ENCODE measurements around the gene NOL11. TPM values are rescaled to one million over a fixed set of nuclear protein-coding genes. Genes with fewer than 3 reads are reported as not detected.
A peak's percentile ranks its signal among the peaks of the same experiment; 100 is the strongest.
"Not testable (repeated sequence)": the region's sequence is repeated elsewhere in the genome, so short reads cannot be mapped to it uniquely, and the experiment has no call there.

Gene NOL11
- total and polyA plus RNA-seq, 12 donors: 21.7 to 44.8 (median 24.7) TPM

DNA sequence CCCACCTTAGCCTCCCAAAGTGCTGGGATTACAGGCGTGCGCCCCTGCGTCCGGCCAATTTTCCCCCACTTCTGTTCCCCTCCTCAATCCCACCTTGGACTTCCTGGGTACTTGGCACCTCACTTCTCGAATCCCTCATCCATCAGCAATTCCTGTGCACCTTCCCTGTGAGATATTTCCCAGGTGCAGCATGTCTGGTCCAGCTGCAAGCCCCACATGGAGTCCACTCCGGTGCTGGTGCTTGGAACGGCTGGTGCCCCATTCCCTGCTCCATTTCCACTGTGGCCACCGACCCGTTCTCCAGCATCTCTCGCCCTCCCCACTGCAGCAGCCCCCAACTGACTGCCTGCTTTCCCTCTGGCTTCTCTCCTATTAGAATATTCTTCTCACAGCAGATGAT lies 35.3 kb downstream of the NOL11 start:
- Histone ChIP-seq H3K4me3 (no peak overlapping the region), H3K4me1 (no peaks in the 10 kb centered on the region), H3K27ac (no peak overlapping the region), H3K27me3 (no peaks in the 10 kb centered on the region), H3K36me3 (peaks cover 0 to 40% (median 13%) of the 10 kb centered on the region in 9 donors), H3K9me3 (no peaks in the 10 kb centered on the region)
- ATAC-seq: no peak
- WGBS, 2 donors: 95 to 96% methylated on average over 10 of the region's 10 CpGs
- intact Hi-C loops (cut with DNase I): no loop called here
- TF ChIP-seq, protein P1, sequence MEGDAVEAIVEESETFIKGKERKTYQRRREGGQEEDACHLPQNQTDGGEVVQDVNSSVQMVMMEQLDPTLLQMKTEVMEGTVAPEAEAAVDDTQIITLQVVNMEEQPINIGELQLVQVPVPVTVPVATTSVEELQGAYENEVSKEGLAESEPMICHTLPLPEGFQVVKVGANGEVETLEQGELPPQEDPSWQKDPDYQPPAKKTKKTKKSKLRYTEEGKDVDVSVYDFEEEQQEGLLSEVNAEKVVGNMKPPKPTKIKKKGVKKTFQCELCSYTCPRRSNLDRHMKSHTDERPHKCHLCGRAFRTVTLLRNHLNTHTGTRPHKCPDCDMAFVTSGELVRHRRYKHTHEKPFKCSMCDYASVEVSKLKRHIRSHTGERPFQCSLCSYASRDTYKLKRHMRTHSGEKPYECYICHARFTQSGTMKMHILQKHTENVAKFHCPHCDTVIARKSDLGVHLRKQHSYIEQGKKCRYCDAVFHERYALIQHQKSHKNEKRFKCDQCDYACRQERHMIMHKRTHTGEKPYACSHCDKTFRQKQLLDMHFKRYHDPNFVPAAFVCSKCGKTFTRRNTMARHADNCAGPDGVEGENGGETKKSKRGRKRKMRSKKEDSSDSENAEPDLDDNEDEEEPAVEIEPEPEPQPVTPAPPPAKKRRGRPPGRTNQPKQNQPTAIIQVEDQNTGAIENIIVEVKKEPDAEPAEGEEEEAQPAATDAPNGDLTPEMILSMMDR (IDR thresholded peaks at IDR 0.05): no peak
- no peak for DNase-seq

- Histone ChIP-seq H3K4me1 (peaks cover 0 to 1% (median 0%) of the 10 kb centered on the region in 9 donors), H3K4me3 (no peak overlapping the region), H3K36me3 (peaks cover 0 to 30% (median 10%) of the 10 kb centered on the region in 9 donors), H3K9me3 (no peaks in the 10 kb centered on the region), H3K27me3 (no peaks in the 10 kb centered on the region), H3K27ac (no peak overlapping the region)
- ATAC-seq (no peak), DNase-seq (no peak)
- 95 to 96% methylated on average over 5 of the region's 5 CpGs for WGBS, 2 donors
- intact Hi-C loops (cut with DNase I): no loop called here
- TF ChIP-seq, protein P1 (IDR thresholded peaks at IDR 0.05): no peak
These were observed 36.3 kb downstream of the NOL11 start for GRCh38 chr17:67754001-67754400.

GRCh38 chr17:67754686-67755085 lies 37.0 kb downstream of the NOL11 start:
- H3K9me3 ChIP-seq; H3K27me3 ChIP-seq; H3K4me3 ChIP-seq; H3K27ac ChIP-seq; intact Hi-C loops (cut with DNase I); H3K4me1 ChIP-seq; ATAC-seq; DNase-seq: not testable (repeated sequence)
- 98% methylated on average over 8 of the region's 8 CpGs for WGBS, 2 donors
- H3K36me3 ChIP-seq: peaks cover 0 to 23% (median 4%) of the 10 kb centered on the region in 9 donors

GRCh38 chr17:67756766-67757165 lies 39.0 kb downstream of the NOL11 start:
- 99% methylated on average over 9 of the region's 9 CpGs for WGBS, 2 donors
- DNase-seq, H3K27me3 ChIP-seq, H3K36me3 ChIP-seq, ATAC-seq, H3K9me3 ChIP-seq, H3K4me3 ChIP-seq, H3K27ac ChIP-seq: not testable (repeated sequence)
- peaks cover 0 to 14% (median 0%) of the 10 kb centered on the region in 9 donors for H3K4me1 ChIP-seq
- intact Hi-C loops (cut with DNase I): loop anchor here in 1 of 10 donors (1.0 kb wide), 1 partner anchor 13 kb away; no protein-coding TSS in a partner anchor

DNA sequence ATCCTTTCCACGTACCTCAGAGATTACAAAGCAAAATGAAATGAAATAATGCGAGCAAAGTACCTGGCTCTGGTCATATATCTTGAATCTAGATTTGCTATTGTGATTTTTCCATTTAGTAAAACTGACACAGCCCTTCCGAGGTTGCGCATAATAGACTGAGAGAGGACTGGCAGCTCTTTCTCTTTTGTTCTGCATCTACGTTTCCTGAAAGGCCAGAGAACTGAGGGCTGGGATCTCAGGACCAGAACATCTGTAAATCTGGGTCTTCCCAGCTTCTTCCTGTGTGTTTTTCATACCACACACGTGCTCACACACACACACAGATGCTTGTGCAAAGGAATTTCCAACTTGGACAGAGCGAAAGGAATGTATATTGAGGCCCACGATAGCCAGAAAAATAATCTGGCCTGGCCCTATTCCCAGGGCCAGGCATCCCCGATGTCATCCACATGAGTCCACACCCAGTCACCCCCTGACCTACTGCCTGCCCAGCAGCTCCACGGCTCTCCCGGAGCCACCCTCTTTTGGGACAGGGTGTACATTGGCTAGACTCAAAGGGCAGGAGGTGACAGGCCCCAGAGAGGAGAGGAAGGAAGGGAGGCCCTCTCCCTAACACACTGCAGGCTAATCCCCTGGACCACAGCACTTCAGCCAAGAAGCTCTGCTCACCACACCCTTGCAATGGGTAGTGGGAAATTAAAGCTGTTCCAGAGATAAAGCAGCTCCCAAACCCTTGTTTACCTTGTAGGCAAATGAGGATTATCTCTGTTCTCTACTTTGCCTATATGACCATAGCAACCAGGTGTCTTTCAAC lies 41.8 kb downstream of the NOL11 start:
- Histone ChIP-seq H3K4me1 (peaks cover 0 to 14% (median 0%) of the 10 kb centered on the region in 9 donors), H3K27ac (peak overlapping the region in 7 of 10 donors; percentile 29 to 78 (median 58)), H3K4me3 (peak overlapping the region in 1 of 10 donors; percentile 5), H3K9me3 (no peaks in the 10 kb centered on the region), H3K27me3 (no peaks in the 10 kb centered on the region), H3K36me3 (no peaks in the 10 kb centered on the region)
- WGBS, 2 donors: 30 to 32% methylated on average over 11 of the region's 11 CpGs
- peak; percentile 42 to 46 for DNase-seq
- TF ChIP-seq, protein P1 (IDR thresholded peaks at IDR 0.05): no peak
- intact Hi-C loops (cut with DNase I): no loop called here
- ATAC-seq: peak; percentile 78 to 96 (median 92)
